Transverse colon (tissue), 4 donors: ENCODE results near the gene ANKLE1. TPM values are rescaled to one million over a fixed set of nuclear protein-coding genes. Genes with fewer than 3 reads are reported as not detected.

ENCODE experiments used
- DNase-seq: peaks from one replicate; pipeline ENCODE4 v3.0.0-alpha.2; 2019
- H3K27ac ChIP-seq, 4 donors: fragments of 200-600 bp; sonication (generic); 2 replicates each; pipeline ENCODE4 v1.5.1; 2016 to 2018; ENCODE audit warnings: inconsistent platforms in 4 of 4
- H3K27me3 ChIP-seq: fragments of 200-600 bp; sonication (generic); 2 replicates; pipeline ENCODE4 v1.5.1; 2017; ENCODE audit warnings: inconsistent platforms
- H3K36me3 ChIP-seq, 4 donors: fragments of 200-600 bp; sonication (generic); 2 replicates each; pipeline ENCODE4 v1.5.1; 2017 to 2019; ENCODE audit warnings: inconsistent platforms in 4 of 4
- H3K4me1 ChIP-seq, 4 donors: fragments of 200-600 bp; sonication (generic); 2 replicates each; pipeline ENCODE4 v1.5.1; 2017 to 2020; ENCODE audit warnings: inconsistent platforms in 4 of 4
- H3K4me3 ChIP-seq, 4 donors: fragments of 200-600 bp; sonication (generic); 1 replicate in 1 of 4; 2 replicates in 3 of 4; pipeline versions ENCODE4 v1.5.1 to v1.6.1; 2017 to 2019; ENCODE audit warnings: inconsistent platforms in 4 of 4
- H3K9me3 ChIP-seq, 2 donors: fragments of 200-600 bp; sonication (generic); 2 replicates each; pipeline ENCODE4 v1.5.1; 2017 to 2019; ENCODE audit warnings: inconsistent platforms in 2 of 2
- EP300 ChIP-seq: sonication (generic); formaldehyde crosslinking; IDR thresholded peaks from one replicate; pipeline ENCODE4 v1.6.1; 2017; ENCODE audit warnings: antibody characterized with exemption, low read depth
- POLR2A ChIP-seq: fragments of 450-650 bp; IDR thresholded peaks from one replicate; pipeline ENCODE4 v1.6.1; 2016; ENCODE audit warnings: antibody characterized with exemption, mild to moderate bottlenecking, moderate library complexity
- POLR2AphosphoS5 ChIP-seq, 3 donors: sonication (generic); formaldehyde crosslinking; IDR thresholded peaks; one replicate each; pipeline ENCODE4 v1.6.1; 2016; ENCODE audit warnings: antibody characterized with exemption in 3 of 3
- WGBS, 2 donors: methylation state at CpG; one replicate each; pipeline ENCODE4 v1.1.5; 2018; ENCODE audit warnings: low coverage in 1 of 2; 5-methylcytosine and 5-hydroxymethylcytosine counted together
- in situ Hi-C, 4 donors: fragments of 200-750 bp; cut with MboI; loops; one replicate each; pipeline versions ENCODE4 v1.15.0 to v1.15.1; 2017; ENCODE audit warnings: low sequenced_read_pairs in 3 of 4, low pct_ligation_motif_present in 1 of 4, low pct_unique_long_range_greater_than_20kb in 1 of 4
- intact Hi-C: fragments of 100-400 bp; cut with DNase I; formaldehyde crosslinking; loops from one replicate; pipeline ENCODE4 v1.15.1; 2023; ENCODE audit warnings: low total_unique reads
- total RNA-seq, 4 donors: library from RNA; depleted of rRNA; stranded (reverse); fragments of >200 nt; gene quantifications; one replicate each; pipeline ENCODE4 v1.1.0, GENCODE V29; 2016
- TF ChIP-seq, protein P1 (sequence below), 5 experiments: fragments of 200-600 bp in 3 of 5; fragments of 450-650 bp in 2 of 5; sonication (generic) in 3 of 5; IDR thresholded peaks; 1 replicate in 2 of 5; 2 replicates in 3 of 5; pipeline ENCODE4 v1.5.1; 2016 to 2017; ENCODE audit warnings: antibody characterized with exemption in 5 of 5, inconsistent platforms in 3 of 5, mild to moderate bottlenecking in 2 of 5, moderate library complexity in 1 of 5

Gene ANKLE1
- total RNA-seq, 4 donors from 2014 or later: 0.20 to 0.48 TPM; not detected in 2

DNA sequence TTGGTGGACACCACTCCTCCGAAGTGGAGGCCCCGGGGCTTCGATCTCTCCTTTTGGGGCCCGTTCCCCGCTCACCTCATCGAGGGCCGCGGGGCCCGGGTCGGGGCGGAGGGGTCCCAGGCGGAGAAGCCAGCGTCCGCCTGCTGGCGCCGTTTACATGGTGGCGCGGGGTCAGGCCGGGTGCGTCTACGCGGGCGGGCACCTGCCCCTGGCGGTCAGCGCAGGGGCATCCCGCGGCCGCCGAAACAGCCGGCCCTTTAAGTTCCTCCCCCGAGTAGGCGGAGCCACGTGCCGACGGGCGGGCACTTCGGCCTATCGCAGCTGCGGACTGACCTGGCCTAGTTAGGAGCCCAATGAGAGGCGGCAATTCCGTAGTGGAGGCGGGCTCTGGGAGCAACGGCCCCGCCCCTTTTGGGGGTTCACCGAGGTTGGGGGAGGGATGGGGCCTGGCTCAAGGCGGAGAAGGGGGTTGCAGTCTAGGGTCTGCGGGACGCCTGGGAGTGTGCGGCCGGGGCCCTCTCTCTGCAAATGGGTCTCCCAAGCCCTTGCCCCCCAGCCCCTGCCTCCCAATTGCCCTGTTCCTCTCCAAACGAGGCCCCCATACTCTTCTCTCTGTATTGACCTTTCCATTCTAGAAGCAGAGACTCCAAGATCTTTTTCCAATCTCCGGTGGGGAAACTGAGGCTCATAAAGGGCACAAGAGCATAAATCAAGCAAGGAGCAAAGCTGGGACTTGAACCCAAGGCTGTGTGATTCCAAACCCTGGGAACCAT, 21.7 kb downstream of the ANKLE1 start, which contains the start of gene ABHD8:
ABHD8 (minus strand) TSS at position 259 of the 773 bp plus-strand sequence. CDS start 1,809 bp downstream, outside the sequence.
- in situ Hi-C loops (no loop called here), intact Hi-C loops (no loop called here)
- TF ChIP-seq, protein P1, sequence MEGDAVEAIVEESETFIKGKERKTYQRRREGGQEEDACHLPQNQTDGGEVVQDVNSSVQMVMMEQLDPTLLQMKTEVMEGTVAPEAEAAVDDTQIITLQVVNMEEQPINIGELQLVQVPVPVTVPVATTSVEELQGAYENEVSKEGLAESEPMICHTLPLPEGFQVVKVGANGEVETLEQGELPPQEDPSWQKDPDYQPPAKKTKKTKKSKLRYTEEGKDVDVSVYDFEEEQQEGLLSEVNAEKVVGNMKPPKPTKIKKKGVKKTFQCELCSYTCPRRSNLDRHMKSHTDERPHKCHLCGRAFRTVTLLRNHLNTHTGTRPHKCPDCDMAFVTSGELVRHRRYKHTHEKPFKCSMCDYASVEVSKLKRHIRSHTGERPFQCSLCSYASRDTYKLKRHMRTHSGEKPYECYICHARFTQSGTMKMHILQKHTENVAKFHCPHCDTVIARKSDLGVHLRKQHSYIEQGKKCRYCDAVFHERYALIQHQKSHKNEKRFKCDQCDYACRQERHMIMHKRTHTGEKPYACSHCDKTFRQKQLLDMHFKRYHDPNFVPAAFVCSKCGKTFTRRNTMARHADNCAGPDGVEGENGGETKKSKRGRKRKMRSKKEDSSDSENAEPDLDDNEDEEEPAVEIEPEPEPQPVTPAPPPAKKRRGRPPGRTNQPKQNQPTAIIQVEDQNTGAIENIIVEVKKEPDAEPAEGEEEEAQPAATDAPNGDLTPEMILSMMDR (IDR thresholded peaks at IDR 0.05): peak; percentile 68 to 88 (median 73)
- TF ChIP-seq POLR2A: no peak
- peak; percentile 60 to 74 (median 74) for TF ChIP-seq POLR2AphosphoS5 (IDR thresholded peaks at IDR 0.05)
- no peak for TF ChIP-seq EP300
- 0 to 2% methylated on average over 4 to 35 of the region's 52 CpGs for WGBS, 2 donors
- DNase-seq: peak; percentile 98
- no peaks in the 10 kb centered on the region for H3K36me3 ChIP-seq
- H3K4me3 ChIP-seq: peak within 1 kb of the TSS; percentile 62 to 74 (median 68)
- H3K27me3 ChIP-seq: no peaks in the 10 kb centered on the region
- H3K27ac ChIP-seq: peak within 1 kb of the TSS; percentile 90 to 98 (median 94)
- peaks cover 34 to 50% (median 37%) of the 10 kb centered on the region in 4 donors for H3K4me1 ChIP-seq
- H3K9me3 ChIP-seq: no peaks in the 10 kb centered on the region

- no peaks in the 10 kb centered on the region for H3K36me3 ChIP-seq
- intact Hi-C loops (no loop called here), in situ Hi-C loops (no loop called here)
- TF ChIP-seq EP300: no peak
- TF ChIP-seq POLR2A: no peak
- TF ChIP-seq, protein P1 (IDR thresholded peaks at IDR 0.05): no peak
- no peak for TF ChIP-seq POLR2AphosphoS5 (IDR thresholded peaks at IDR 0.05)
- DNase-seq: no peak
- peaks cover 34 to 55% (median 39%) of the 10 kb centered on the region in 4 donors for H3K4me1 ChIP-seq
- H3K4me3 ChIP-seq: no peak overlapping the region
- no peaks in the 10 kb centered on the region for H3K27me3 ChIP-seq
- peak overlapping the region; percentile 90 to 98 (median 94) for H3K27ac ChIP-seq
- H3K9me3 ChIP-seq: no peaks in the 10 kb centered on the region
- 73% methylated on average over 12 of the region's 12 CpGs; no CpG with 5 or more reads in 1 of the 2 donors for WGBS, 2 donors
These were observed 22.2 kb downstream of the ANKLE1 start for GRCh38 chr19:17303940-17304267.

GRCh38 chr19:17304386-17305215, 22.9 kb downstream of the ANKLE1 start:
- Histone ChIP-seq H3K36me3 (no peaks in the 10 kb centered on the region), H3K4me3 (peak overlapping the region in 2 of 4 donors; percentile 66 to 70), H3K27me3 (no peaks in the 10 kb centered on the region), H3K9me3 (no peaks in the 10 kb centered on the region), H3K4me1 (peaks cover 34 to 57% (median 41%) of the 10 kb centered on the region in 4 donors), H3K27ac (peak overlapping the region; percentile 90 to 98 (median 94))
- no peak for DNase-seq
- WGBS, 2 donors: 60 to 65% methylated on average over 3 to 12 of the region's 12 CpGs
- in situ Hi-C loops (no loop called here), intact Hi-C loops (no loop called here)
- TF ChIP-seq EP300 (no peak), POLR2A (no peak), POLR2AphosphoS5 (IDR thresholded peaks at IDR 0.05) (no peak)
- TF ChIP-seq, protein P1 (IDR thresholded peaks at IDR 0.05): no peak

DNA sequence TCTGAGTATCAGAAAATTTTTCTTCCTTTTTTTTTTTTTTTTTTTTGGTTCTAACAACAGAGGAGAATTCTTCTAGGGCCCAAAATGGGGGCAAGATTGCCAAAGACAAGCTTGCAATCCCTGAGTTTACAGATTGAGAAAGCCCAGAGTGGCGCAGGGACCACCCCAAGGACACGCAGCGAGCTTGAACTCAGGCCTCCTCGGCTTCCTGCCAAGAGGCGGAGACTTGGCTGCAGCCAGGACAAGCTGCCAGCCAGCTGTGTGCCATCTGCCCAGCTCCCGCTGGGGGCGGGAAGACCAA, 23.5 kb downstream of the ANKLE1 start:
- TF ChIP-seq POLR2AphosphoS5 (IDR thresholded peaks at IDR 0.05) (peak in 1 of 3 donors; percentile 99), EP300 (peak; percentile 87)
- TF ChIP-seq, protein P1 (IDR thresholded peaks at IDR 0.05): no peak
- H3K4me3 ChIP-seq: peak overlapping the region in 2 of 4 donors; percentile 66 to 70
- peak overlapping the region; percentile 90 to 98 (median 94) for H3K27ac ChIP-seq
- intact Hi-C loops (no loop called here), in situ Hi-C loops (no loop called here)
- no peaks in the 10 kb centered on the region for H3K36me3 ChIP-seq
- H3K27me3 ChIP-seq: no peaks in the 10 kb centered on the region
- no peaks in the 10 kb centered on the region for H3K9me3 ChIP-seq
- peaks cover 37 to 61% (median 45%) of the 10 kb centered on the region in 4 donors for H3K4me1 ChIP-seq
- WGBS, 2 donors: 0 to 2% methylated on average over 3 to 7 of the region's 7 CpGs
- DNase-seq: no peak
